Spleen (tissue), 11 donors: ENCODE data around the gene EPHB1. TPM values are rescaled to one million over a fixed set of nuclear protein-coding genes. Genes with fewer than 3 reads are reported as not detected.

ENCODE experiments used
- DNase-seq: peaks from one replicate; pipeline ENCODE4 v3.0.0-alpha.2; 2020
- H3K27ac ChIP-seq, 8 donors: fragments of 200-600 bp; sonication (generic) in 7 of 8; 1 replicate in 4 of 8; 2 replicates in 4 of 8; pipeline versions ENCODE4 v1.5.0 to v1.8.0; 2016 to 2021; ENCODE audit warnings: inconsistent platforms in 4 of 8, mild to moderate bottlenecking in 4 of 8, moderate library complexity in 1 of 8
- H3K27me3 ChIP-seq, 7 donors: fragments of 200-600 bp; sonication (generic) in 6 of 7; replicated peaks in 1 of 7; 1 replicate in 4 of 7; 2 replicates in 3 of 7; pipeline versions ENCODE4 v1.5.0 to v1.8.0; 2016 to 2021; ENCODE audit warnings: inconsistent platforms in 3 of 7, mild to moderate bottlenecking in 1 of 7
- H3K36me3 ChIP-seq, 6 donors: fragments of 200-600 bp; sonication (generic) in 5 of 6; 1 replicate in 4 of 6; 2 replicates in 2 of 6; pipeline versions ENCODE4 v1.5.0 to v1.8.0; 2016 to 2021; ENCODE audit warnings: inconsistent platforms in 2 of 6
- H3K4me1 ChIP-seq, 6 donors: fragments of 200-600 bp; sonication (generic) in 5 of 6; 1 replicate in 3 of 6; 2 replicates in 3 of 6; pipeline versions ENCODE4 v1.5.0 to v1.8.0; 2016 to 2021; ENCODE audit warnings: inconsistent platforms in 3 of 6
- H3K4me3 ChIP-seq, 8 donors: fragments of 200-600 bp; sonication (generic) in 7 of 8; 1 replicate in 4 of 8; 2 replicates in 4 of 8; pipeline versions ENCODE4 v1.5.0 to v1.8.0; 2016 to 2021; ENCODE audit warnings: inconsistent platforms in 4 of 8, mild to moderate bottlenecking in 4 of 8, moderate library complexity in 2 of 8
- H3K9me3 ChIP-seq, 8 donors: fragments of 200-600 bp; sonication (generic) in 7 of 8; 1 replicate in 4 of 8; 2 replicates in 4 of 8; pipeline versions ENCODE4 v1.5.0 to v1.8.0; 2016 to 2021; ENCODE audit warnings: inconsistent platforms in 4 of 8
- CTCF ChIP-seq, 11 experiments: fragments of 200-600 bp in 7 of 11; fragments of 450-650 bp in 4 of 11; sonication (generic) in 4 of 11; IDR thresholded peaks in 8 of 11; conservative IDR thresholded peaks in 3 of 11; 1 replicate in 7 of 11; 2 replicates in 4 of 11; pipeline versions ENCODE4 v1.4.0 to v1.8.0; 2016 to 2021; ENCODE audit warnings: antibody characterized with exemption in 11 of 11, inconsistent platforms in 4 of 11, mild to moderate bottlenecking in 1 of 11
- POLR2A ChIP-seq, 3 donors: fragments of 450-650 bp; IDR thresholded peaks; one replicate each; pipeline ENCODE4 v1.5.1; 2017; ENCODE audit warnings: antibody characterized with exemption in 3 of 3, mild to moderate bottlenecking in 1 of 3
- POLR2AphosphoS5 ChIP-seq, 3 donors: sonication (generic); formaldehyde crosslinking; IDR thresholded peaks; one replicate each; pipeline ENCODE4 v1.5.1; 2017; ENCODE audit warnings: antibody characterized with exemption in 3 of 3
- WGBS, 5 donors: extraction: QIAGEN DNeasy Blood & Tissue Kit in 3 of 5; methylation state at CpG; one replicate each; pipeline versions ENCODE4 v1.1.5 to v1.1.7; 2013 to 2018; 5-methylcytosine and 5-hydroxymethylcytosine counted together
- intact Hi-C: fragments of 100-400 bp; cut with DNase I; formaldehyde crosslinking; loops from one replicate; pipeline ENCODE4 v1.15.0; 2023; ENCODE audit warnings: low total_unique reads
- polyA plus RNA-seq, 3 donors: library from polyadenylated mRNA; stranded (reverse); fragments of 200-250 nt; gene quantifications; one replicate each; pipeline ENCODE4 v1.2.1, GENCODE V29; 2013
- total RNA-seq, 7 donors: library from RNA; depleted of rRNA in 3 of 7; stranded (reverse); fragments of >200 nt in 3 of 7; fragmentation: NEBNext Ultra II Directional in 4 of 7; extraction: Animal tissue kit (Norgen Biotek cat#: 25700) in 4 of 7; gene quantifications; one replicate each; pipeline versions ENCODE4 v1.1.0 to v1.2.1, GENCODE V29; 2016 to 2021
- donor health status: healthy with polysubstance abuse.
- donor health status: DM: no; HTN: no; CAD: no; lungs with moderate emphysema.
- donor health status: DM: no; HTN: no; CAD: no.
- donor health status: Bipolar disorder and iron deficiency.
- donor health status: healthy.
- donor health status: DM: no; HTN: no; CAD: no.
- donor health status: DM: yes; HTN: yes; CAD: no.

EPHB1 gene
- total and polyA plus RNA-seq, 10 donors: 0.20 to 14.0 (median 3.0) TPM

GRCh38 chr3:134928392-134928791 is 133.3 kb downstream of the EPHB1 start:
- intact Hi-C loops: no loop called here
- 59 to 94% (median 81%) methylated on average over 6 of the region's 6 CpGs for WGBS, 5 donors
- no peak overlapping the region for H3K27ac ChIP-seq

GRCh38 chr3:134928819-134929218 is 133.8 kb downstream of the EPHB1 start:
- 8 to 83% (median 50%) methylated on average over 3 of the region's 3 CpGs for WGBS, 5 donors
- Histone ChIP-seq H3K4me1 (no peaks in the 10 kb centered on the region), H3K4me3 (no peak overlapping the region), H3K9me3 (peaks cover 0 to 18% (median 15%) of the 10 kb centered on the region in 8 donors), H3K27ac (no peak overlapping the region), H3K36me3 (no peaks in the 10 kb centered on the region), H3K27me3 (no peaks in the 10 kb centered on the region)
- no peak for DNase-seq
- intact Hi-C loops: no loop called here
- TF ChIP-seq POLR2AphosphoS5 (IDR thresholded peaks at IDR 0.05): no peak
- TF ChIP-seq POLR2A (IDR thresholded peaks at IDR 0.05): no peak

More at GRCh38 chr3:134928392-134928791, 133.3 kb downstream of the EPHB1 start:
- Histone ChIP-seq H3K27me3 (no peaks in the 10 kb centered on the region), H3K4me1 (no peaks in the 10 kb centered on the region), H3K9me3 (peaks cover 0 to 22% (median 17%) of the 10 kb centered on the region in 8 donors), H3K36me3 (no peaks in the 10 kb centered on the region), H3K4me3 (no peak overlapping the region)
- DNase-seq: no peak
- TF ChIP-seq CTCF (IDR thresholded peaks at IDR 0.05 in 8 of 11, conservative IDR thresholded peaks at IDR 0.05 in 3 of 11) (no peak), POLR2A (IDR thresholded peaks at IDR 0.05) (no peak), POLR2AphosphoS5 (IDR thresholded peaks at IDR 0.05) (no peak)

GRCh38 chr3:134929976-134930375 is 134.9 kb downstream of the EPHB1 start:
- whole genome bisulfite sequencing, 5 donors: 86 to 90% (median 88%) methylated on average over 2 of the region's 2 CpGs
- TF ChIP-seq CTCF (IDR thresholded peaks at IDR 0.05 in 8 of 11, conservative IDR thresholded peaks at IDR 0.05 in 3 of 11) (no peak), POLR2AphosphoS5 (IDR thresholded peaks at IDR 0.05) (no peak), POLR2A (IDR thresholded peaks at IDR 0.05) (no peak)
- Histone ChIP-seq H3K4me3 (no peak overlapping the region), H3K9me3 (peaks cover 0 to 7% (median 3%) of the 10 kb centered on the region in 8 donors), H3K27ac (no peak overlapping the region), H3K4me1 (no peaks in the 10 kb centered on the region), H3K36me3 (no peaks in the 10 kb centered on the region), H3K27me3 (no peaks in the 10 kb centered on the region)
- intact Hi-C loops: no loop called here
- no peak for DNase-seq

GRCh38 chr3:134931045-134931785 is 136.2 kb downstream of the EPHB1 start:
- DNase-seq: no peak
- no peaks in the 10 kb centered on the region for H3K27me3 ChIP-seq
- WGBS, 5 donors: 57 to 81% (median 72%) methylated on average over 5 of the region's 5 CpGs

More at GRCh38 chr3:134931045-134931785, 136.2 kb downstream of the EPHB1 start:
- TF ChIP-seq POLR2AphosphoS5 (IDR thresholded peaks at IDR 0.05) (no peak), POLR2A (IDR thresholded peaks at IDR 0.05) (no peak), CTCF (IDR thresholded peaks at IDR 0.05 in 8 of 11, conservative IDR thresholded peaks at IDR 0.05 in 3 of 11) (no peak)
- intact Hi-C loops: no loop called here
- Histone ChIP-seq H3K4me3 (no peak overlapping the region), H3K27ac (no peak overlapping the region), H3K36me3 (no peaks in the 10 kb centered on the region), H3K4me1 (no peaks in the 10 kb centered on the region), H3K9me3 (no peaks in the 10 kb centered on the region)
